A673 (cell line): ENCODE data around the gene COL5A2. TPM values are rescaled to one million over a fixed set of nuclear protein-coding genes. Genes with fewer than 3 reads are reported as not detected.

Source experiments
- BruUV-seq: library from RNA; stranded (reverse); fragments of 400-500 nt; replicated peaks from 2 replicates; lab custom pipeline; 2021; lab: Mats Ljungman, UMichigan
- CTCF ChIA-PET: fragments of 300-600 bp; sonication (Branson Sonifier 250); formaldehyde crosslinking; loops from one replicate; lab custom pipeline; 2022; ENCODE audit warnings: antibody characterized with exemption; lab: Charles Lee
- POLR2A ChIA-PET: fragments of 300-600 bp; sonication (Branson Sonifier 250); formaldehyde crosslinking; loops from one replicate; lab custom pipeline; 2022; ENCODE audit warnings: antibody characterized with exemption; ENCODE audit not compliant: low non-redundant PET; lab: Charles Lee
- DNase-seq: peaks from one replicate; pipeline ENCODE4 v3.0.0-alpha.2; 2015; ENCODE audit warnings: low spot score
- H3K27ac ChIP-seq: fragments of 200-600 bp; sonication (generic); 2 replicates; pipeline ENCODE4 v1.5.1; 2016; ENCODE audit warnings: mixed run types, low read depth, mild to moderate bottlenecking, mixed read lengths, antibody characterized with exemption, low read length; ENCODE audit not compliant: poor library complexity, severe bottlenecking
- H3K27me3 ChIP-seq: fragments of 200-600 bp; sonication (generic); replicated peaks from 2 replicates; pipeline ENCODE4 v1.6.1; 2017; ENCODE audit warnings: mixed run types, low read depth, mild to moderate bottlenecking, mixed read lengths, antibody characterized with exemption, low read length; ENCODE audit not compliant: insufficient read depth, poor library complexity
- H3K36me3 ChIP-seq: fragments of 200-600 bp; sonication (generic); 2 replicates; pipeline ENCODE4 v1.6.1; 2016; ENCODE audit warnings: mixed run types, mild to moderate bottlenecking, mixed read lengths, antibody characterized with exemption, low read length; ENCODE audit not compliant: insufficient read depth, poor library complexity, severe bottlenecking
- H3K4me1 ChIP-seq: fragments of 200-600 bp; sonication (generic); 2 replicates; pipeline ENCODE4 v1.6.1; 2017; ENCODE audit warnings: mixed run types, mild to moderate bottlenecking, mixed read lengths, antibody characterized with exemption, low read length; ENCODE audit not compliant: insufficient read depth, poor library complexity, severe bottlenecking
- H3K4me3 ChIP-seq: fragments of 200-600 bp; sonication (generic); 2 replicates; pipeline ENCODE4 v1.5.1; 2016; ENCODE audit warnings: low read depth, mixed run types, mild to moderate bottlenecking, mixed read lengths, low read length; ENCODE audit not compliant: poor library complexity, severe bottlenecking
- H3K9me3 ChIP-seq: fragments of 200-600 bp; sonication (generic); 2 replicates; pipeline ENCODE4 v1.6.1; 2016; ENCODE audit warnings: mixed run types, low read depth, mild to moderate bottlenecking, mixed read lengths, antibody characterized with exemption, low read length; ENCODE audit not compliant: poor library complexity, severe bottlenecking
- EZH2 ChIP-seq: fragments of 200-600 bp; sonication (generic); IDR thresholded peaks from 2 replicates; pipeline ENCODE4 v1.6.1; 2017; ENCODE audit warnings: borderline replicate concordance, low read depth, mild to moderate bottlenecking, mixed read lengths, antibody characterized with exemption, low read length; ENCODE audit not compliant: poor library complexity, severe bottlenecking
- intact Hi-C: fragments of 100-400 bp; cut with micrococcal nuclease; formaldehyde crosslinking; loops from one replicate; pipeline ENCODE4 v1.10.0; 2022; ENCODE audit not compliant: unreplicated experiment
- microRNA-seq: library from miRNA; unstranded; fragments of <30 nt; microRNA quantifications from one replicate; pipeline ENCODE4 v1.2.0, GENCODE V29; 2021
- total RNA-seq: library from RNA; stranded (reverse); gene quantifications from 2 replicates; pipeline ENCODE4 v1.2.3, GENCODE V29; 2021
- TF ChIP-seq, protein P1 (sequence below): fragments of 300-800, 200-600 bp; sonication (generic); conservative IDR thresholded peaks from 2 replicates; pipeline ENCODE4 v1.5.1; 2017; ENCODE audit warnings: low read depth, mild to moderate bottlenecking, antibody characterized with exemption, low read length, moderate library complexity, mixed read lengths

The COL5A2 gene
- total RNA-seq, 1 experiment from 2014 or later: 92.2 TPM

DNA sequence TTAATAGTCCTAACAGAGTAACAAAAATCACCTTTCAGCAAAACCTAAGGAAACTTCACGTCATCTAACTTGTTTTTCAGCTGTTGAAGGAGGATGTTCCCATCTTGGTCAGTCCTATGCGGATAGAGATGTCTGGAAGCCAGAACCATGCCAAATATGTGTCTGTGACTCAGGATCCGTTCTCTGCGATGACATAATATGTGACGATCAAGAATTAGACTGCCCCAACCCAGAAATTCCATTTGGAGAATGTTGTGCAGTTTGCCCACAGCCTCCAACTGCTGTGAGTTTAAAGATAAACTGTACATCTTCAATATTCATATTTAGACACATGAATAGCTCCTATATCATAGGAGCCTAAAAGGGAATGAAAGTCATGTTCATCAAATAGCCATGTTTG, 194.9 kb downstream of the COL5A2 start:
- POLR2A ChIA-PET: no interaction called here
- intact Hi-C loops: loop anchor here (2.0 kb wide), 1 partner anchor 426 kb away; no protein-coding TSS in a partner anchor
- no TSS peak for BruUV-seq
- H3K27me3 ChIP-seq: no peaks in the 10 kb centered on the region
- H3K9me3 ChIP-seq: no peaks in the 10 kb centered on the region
- DNase-seq: no peak
- no peak overlapping the region for H3K27ac ChIP-seq
- no peaks in the 10 kb centered on the region for H3K36me3 ChIP-seq
- H3K4me3 ChIP-seq: no peak overlapping the region
- CTCF ChIA-PET: interaction anchor here (0.8 to 2.0 kb wide), 2 partner anchors 266 to 459 kb away, joined by 3 to 16 read pairs; no protein-coding TSS in a partner anchor
- TF ChIP-seq EZH2: no peak
- TF ChIP-seq, protein P1, sequence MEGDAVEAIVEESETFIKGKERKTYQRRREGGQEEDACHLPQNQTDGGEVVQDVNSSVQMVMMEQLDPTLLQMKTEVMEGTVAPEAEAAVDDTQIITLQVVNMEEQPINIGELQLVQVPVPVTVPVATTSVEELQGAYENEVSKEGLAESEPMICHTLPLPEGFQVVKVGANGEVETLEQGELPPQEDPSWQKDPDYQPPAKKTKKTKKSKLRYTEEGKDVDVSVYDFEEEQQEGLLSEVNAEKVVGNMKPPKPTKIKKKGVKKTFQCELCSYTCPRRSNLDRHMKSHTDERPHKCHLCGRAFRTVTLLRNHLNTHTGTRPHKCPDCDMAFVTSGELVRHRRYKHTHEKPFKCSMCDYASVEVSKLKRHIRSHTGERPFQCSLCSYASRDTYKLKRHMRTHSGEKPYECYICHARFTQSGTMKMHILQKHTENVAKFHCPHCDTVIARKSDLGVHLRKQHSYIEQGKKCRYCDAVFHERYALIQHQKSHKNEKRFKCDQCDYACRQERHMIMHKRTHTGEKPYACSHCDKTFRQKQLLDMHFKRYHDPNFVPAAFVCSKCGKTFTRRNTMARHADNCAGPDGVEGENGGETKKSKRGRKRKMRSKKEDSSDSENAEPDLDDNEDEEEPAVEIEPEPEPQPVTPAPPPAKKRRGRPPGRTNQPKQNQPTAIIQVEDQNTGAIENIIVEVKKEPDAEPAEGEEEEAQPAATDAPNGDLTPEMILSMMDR: no peak
- peaks cover 5% of the 10 kb centered on the region for H3K4me1 ChIP-seq

GRCh38 chr2:188984065-188984491, 195.5 kb downstream of the COL5A2 start:
- Histone ChIP-seq H3K36me3 (no peaks in the 10 kb centered on the region), H3K27me3 (no peaks in the 10 kb centered on the region), H3K4me1 (peaks cover 5% of the 10 kb centered on the region), H3K9me3 (no peaks in the 10 kb centered on the region), H3K27ac (no peak overlapping the region), H3K4me3 (no peak overlapping the region)
- TF ChIP-seq, protein P1: peak; percentile 61
- TF ChIP-seq EZH2: no peak
- POLR2A ChIA-PET: no interaction called here
- intact Hi-C loops: loop anchor here (2.0 kb wide), 1 partner anchor 427 kb away; no protein-coding TSS in a partner anchor
- DNase-seq: no peak
- no TSS peak for BruUV-seq
- CTCF ChIA-PET: interaction anchor here (0.7 to 2.0 kb wide), 3 partner anchors 266 to 462 kb away, joined by 3 to 16 read pairs (median 3); no protein-coding TSS in a partner anchor

- no peak for DNase-seq
- no TSS peak for BruUV-seq
- intact Hi-C loops: loop anchor here (2.0 kb wide), 1 partner anchor 427 kb away; no protein-coding TSS in a partner anchor
- H3K27me3 ChIP-seq: no peaks in the 10 kb centered on the region
- CTCF ChIA-PET: interaction anchor here (0.7 to 2.0 kb wide), 3 partner anchors 265 to 462 kb away, joined by 3 to 16 read pairs (median 3); no protein-coding TSS in a partner anchor
- TF ChIP-seq, protein P1: 0 out of 2 replicates have a peak, but pooled peaks have one; percentile 22
- TF ChIP-seq EZH2: no peak
- no peak overlapping the region for H3K27ac ChIP-seq
- no peaks in the 10 kb centered on the region for H3K36me3 ChIP-seq
- H3K4me3 ChIP-seq: no peak overlapping the region
- no peaks in the 10 kb centered on the region for H3K9me3 ChIP-seq
- POLR2A ChIA-PET: interaction anchor here (0.6 kb wide), 1 partner anchor 410 kb away, joined by 5 read pairs; no protein-coding TSS in a partner anchor
- H3K4me1 ChIP-seq: peaks cover 5% of the 10 kb centered on the region
These were observed 196.0 kb downstream of the COL5A2 start for GRCh38 chr2:188983427-188984064.

Small RNAs within 50 kb of the gene (microRNA-seq; reads per million reads assigned to microRNA genes)
- gene MIR3129: 29.4 reads per million, percentile 49 among the genes with 10 or more reads in this experiment
- gene MIR3606: not detected

Other genes with a start within 250 kb of the COL5A2 start
- 12.6 and 23.7 TPM in 2 replicates for gene COL3A1, start 205.4 kb downstream of the COL5A2 start, total RNA-seq